Measurements from ENCODE around the gene KIAA0232. TPM values are rescaled to one million over a fixed set of nuclear protein-coding genes. Genes with fewer than 3 reads are reported as not detected.

Gene KIAA0232
- total and polyA plus RNA-seq, 4 donors: 8.9 to 34.4 (median 18.5) TPM

GRCh38 chr4:6799091-6799490, 16.6 kb downstream of the KIAA0232 start:
- Histone ChIP-seq H3K36me3 (ENCODE audit: control insufficient read depth in 4 of 4, insufficient read depth in 3 of 4, low read depth in 1 of 4, low read length in 3 of 4) (peaks cover 0 to 2% (median 0%) of the 10 kb centered on the region in 4 donors), H3K4me3 (ENCODE audit: low read depth in 1 of 3, low read length in 3 of 3) (no peak overlapping the region), H3K9me3 (ENCODE audit: control insufficient read depth in 4 of 4, low read length in 3 of 4) (no peaks in the 10 kb centered on the region), H3K9ac (ENCODE audit: low read depth in 1 of 2, low read length in 2 of 2) (no peak overlapping the region), H3K27ac (ENCODE audit: low read depth in 1 of 2, low read length in 2 of 2) (no peak overlapping the region), H3K27me3 (ENCODE audit: control insufficient read depth in 4 of 4, insufficient read depth in 4 of 4, low read length in 3 of 4) (no peaks in the 10 kb centered on the region), H3K4me1 (ENCODE audit: control insufficient read depth in 4 of 4, insufficient read depth in 4 of 4, low read length in 3 of 4) (peaks cover 0 to 5% (median 2%) of the 10 kb centered on the region in 4 donors)
- TF ChIP-seq TAF1 (conservative IDR thresholded peaks at IDR 0.05) (no peak), SP1 (IDR thresholded peaks at IDR 0.05) (no peak), NR2F2 (IDR thresholded peaks at IDR 0.05) (no peak)
- TF ChIP-seq, protein P1, sequence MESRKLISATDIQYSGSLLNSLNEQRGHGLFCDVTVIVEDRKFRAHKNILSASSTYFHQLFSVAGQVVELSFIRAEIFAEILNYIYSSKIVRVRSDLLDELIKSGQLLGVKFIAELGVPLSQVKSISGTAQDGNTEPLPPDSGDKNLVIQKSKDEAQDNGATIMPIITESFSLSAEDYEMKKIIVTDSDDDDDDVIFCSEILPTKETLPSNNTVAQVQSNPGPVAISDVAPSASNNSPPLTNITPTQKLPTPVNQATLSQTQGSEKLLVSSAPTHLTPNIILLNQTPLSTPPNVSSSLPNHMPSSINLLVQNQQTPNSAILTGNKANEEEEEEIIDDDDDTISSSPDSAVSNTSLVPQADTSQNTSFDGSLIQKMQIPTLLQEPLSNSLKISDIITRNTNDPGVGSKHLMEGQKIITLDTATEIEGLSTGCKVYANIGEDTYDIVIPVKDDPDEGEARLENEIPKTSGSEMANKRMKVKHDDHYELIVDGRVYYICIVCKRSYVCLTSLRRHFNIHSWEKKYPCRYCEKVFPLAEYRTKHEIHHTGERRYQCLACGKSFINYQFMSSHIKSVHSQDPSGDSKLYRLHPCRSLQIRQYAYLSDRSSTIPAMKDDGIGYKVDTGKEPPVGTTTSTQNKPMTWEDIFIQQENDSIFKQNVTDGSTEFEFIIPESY (IDR thresholded peaks at IDR 0.05): no peak
- DNase-seq (ENCODE audit: low spot score): no peak
- WGBS: 94% methylated on average over 3 of the region's 3 CpGs

DNA sequence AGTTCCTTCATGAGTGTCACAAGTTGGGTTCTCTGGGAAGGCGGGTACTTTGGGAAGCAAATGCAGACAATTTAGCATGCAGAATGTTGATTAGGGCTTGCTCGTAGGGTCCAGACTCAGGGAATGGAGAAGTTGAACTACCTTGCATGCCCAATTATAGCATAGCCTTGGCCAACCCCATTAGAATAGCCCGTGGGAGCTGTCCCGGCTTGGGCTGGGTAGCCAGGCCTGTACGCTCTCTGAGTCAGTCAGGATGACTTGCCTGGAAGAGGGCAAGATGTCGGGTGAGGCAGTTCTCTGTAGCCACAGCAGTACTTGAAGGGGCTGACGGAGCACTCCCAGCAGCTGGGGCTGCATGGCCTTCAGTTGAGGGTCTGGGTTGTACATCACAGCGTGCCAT, 19.5 kb downstream of the KIAA0232 start:
- no peak overlapping the region for H3K4me3 ChIP-seq (ENCODE audit: low read depth in 1 of 3, low read length in 3 of 3)
- 95% methylated on average over 8 of the region's 8 CpGs for WGBS
- no peak overlapping the region for H3K9ac ChIP-seq (ENCODE audit: low read depth in 1 of 2, low read length in 2 of 2)
- H3K27me3 ChIP-seq (ENCODE audit: control insufficient read depth in 4 of 4, insufficient read depth in 4 of 4, low read length in 3 of 4): no peaks in the 10 kb centered on the region
- H3K36me3 ChIP-seq (ENCODE audit: control insufficient read depth in 4 of 4, insufficient read depth in 3 of 4, low read depth in 1 of 4, low read length in 3 of 4): peaks cover 0 to 2% (median 0%) of the 10 kb centered on the region in 4 donors
- DNase-seq (ENCODE audit: low spot score): no peak
- no peak overlapping the region for H3K27ac ChIP-seq (ENCODE audit: low read depth in 1 of 2, low read length in 2 of 2)
- no peaks in the 10 kb centered on the region for H3K9me3 ChIP-seq (ENCODE audit: control insufficient read depth in 4 of 4, low read length in 3 of 4)
- TF ChIP-seq, protein P2, sequence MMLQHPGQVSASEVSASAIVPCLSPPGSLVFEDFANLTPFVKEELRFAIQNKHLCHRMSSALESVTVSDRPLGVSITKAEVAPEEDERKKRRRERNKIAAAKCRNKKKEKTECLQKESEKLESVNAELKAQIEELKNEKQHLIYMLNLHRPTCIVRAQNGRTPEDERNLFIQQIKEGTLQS (IDR thresholded peaks at IDR 0.05): no peak
- TF ChIP-seq NR2F2 (IDR thresholded peaks at IDR 0.05) (no peak), EGR1 (IDR thresholded peaks at IDR 0.05; ENCODE audit: low read depth in 2 of 2) (no peak), JUND (IDR thresholded peaks at IDR 0.05) (no peak), RXRA (IDR thresholded peaks at IDR 0.05) (no peak), HNF4G (IDR thresholded peaks at IDR 0.05) (no peak), HNF4A (conservative IDR thresholded peaks at IDR 0.05) (no peak), FOXA2 (IDR thresholded peaks at IDR 0.05) (no peak), GABPA (IDR thresholded peaks at IDR 0.05 in 1 of 2, conservative IDR thresholded peaks at IDR 0.05 in 1 of 2) (no peak), SP1 (IDR thresholded peaks at IDR 0.05) (no peak), FOXA1 (IDR thresholded peaks at IDR 0.05) (no peak), TAF1 (conservative IDR thresholded peaks at IDR 0.05) (no peak), RAD21 (IDR thresholded peaks at IDR 0.05) (no peak), YY1 (IDR thresholded peaks at IDR 0.05) (no peak), MAX (IDR thresholded peaks at IDR 0.05) (no peak), CTCF (IDR thresholded peaks at IDR 0.05; ENCODE audit: low read depth, low read length, missing input control) (no peak)
- TF ChIP-seq, protein P3, sequence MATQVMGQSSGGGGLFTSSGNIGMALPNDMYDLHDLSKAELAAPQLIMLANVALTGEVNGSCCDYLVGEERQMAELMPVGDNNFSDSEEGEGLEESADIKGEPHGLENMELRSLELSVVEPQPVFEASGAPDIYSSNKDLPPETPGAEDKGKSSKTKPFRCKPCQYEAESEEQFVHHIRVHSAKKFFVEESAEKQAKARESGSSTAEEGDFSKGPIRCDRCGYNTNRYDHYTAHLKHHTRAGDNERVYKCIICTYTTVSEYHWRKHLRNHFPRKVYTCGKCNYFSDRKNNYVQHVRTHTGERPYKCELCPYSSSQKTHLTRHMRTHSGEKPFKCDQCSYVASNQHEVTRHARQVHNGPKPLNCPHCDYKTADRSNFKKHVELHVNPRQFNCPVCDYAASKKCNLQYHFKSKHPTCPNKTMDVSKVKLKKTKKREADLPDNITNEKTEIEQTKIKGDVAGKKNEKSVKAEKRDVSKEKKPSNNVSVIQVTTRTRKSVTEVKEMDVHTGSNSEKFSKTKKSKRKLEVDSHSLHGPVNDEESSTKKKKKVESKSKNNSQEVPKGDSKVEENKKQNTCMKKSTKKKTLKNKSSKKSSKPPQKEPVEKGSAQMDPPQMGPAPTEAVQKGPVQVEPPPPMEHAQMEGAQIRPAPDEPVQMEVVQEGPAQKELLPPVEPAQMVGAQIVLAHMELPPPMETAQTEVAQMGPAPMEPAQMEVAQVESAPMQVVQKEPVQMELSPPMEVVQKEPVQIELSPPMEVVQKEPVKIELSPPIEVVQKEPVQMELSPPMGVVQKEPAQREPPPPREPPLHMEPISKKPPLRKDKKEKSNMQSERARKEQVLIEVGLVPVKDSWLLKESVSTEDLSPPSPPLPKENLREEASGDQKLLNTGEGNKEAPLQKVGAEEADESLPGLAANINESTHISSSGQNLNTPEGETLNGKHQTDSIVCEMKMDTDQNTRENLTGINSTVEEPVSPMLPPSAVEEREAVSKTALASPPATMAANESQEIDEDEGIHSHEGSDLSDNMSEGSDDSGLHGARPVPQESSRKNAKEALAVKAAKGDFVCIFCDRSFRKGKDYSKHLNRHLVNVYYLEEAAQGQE (IDR thresholded peaks at IDR 0.05): no peak
- TF ChIP-seq, protein P1 (IDR thresholded peaks at IDR 0.05): no peak
- peaks cover 0 to 5% (median 3%) of the 10 kb centered on the region in 4 donors for H3K4me1 ChIP-seq (ENCODE audit: control insufficient read depth in 4 of 4, insufficient read depth in 4 of 4, low read length in 3 of 4)
